Keratinocyte (primary cell): ENCODE results near the gene CABLES2. TPM values are rescaled to one million over a fixed set of nuclear protein-coding genes. Genes with fewer than 3 reads are reported as not detected.

ENCODE experiments used
- DNase-seq: peaks from one replicate; pipeline ENCODE4 v3.0.0-alpha.2; 2011; ENCODE audit warnings: low read depth, missing footprints, low spot score
- FAIRE-seq: peaks from 2 replicates; lab custom pipeline; 2011; peaks lifted over from hg19 to GRCh38; lab: Jason Lieb, UNC
- H2AFZ ChIP-seq: 2 replicates; pipeline ENCODE4 v1.6.0; 2012; ENCODE audit warnings: low read length, control low read depth, inconsistent platforms; ENCODE audit not compliant: control insufficient read depth
- H3K27ac ChIP-seq: 2 replicates; pipeline ENCODE4 v1.5.1; 2011; ENCODE audit warnings: low read length; ENCODE audit not compliant: control insufficient read depth, insufficient read depth
- H3K27me3 ChIP-seq: 3 replicates; pipeline ENCODE4 v1.6.0; 2011; ENCODE audit warnings: low read length; ENCODE audit not compliant: control insufficient read depth, insufficient read depth; ENCODE audit errors: extremely low read depth
- H3K36me3 ChIP-seq, 2 experiments: 2 replicates in 1 of 2; 3 replicates in 1 of 2; pipeline ENCODE4 v1.5.1; 2011; ENCODE audit warnings: low read length in 2 of 2, mild to moderate bottlenecking in 1 of 2; ENCODE audit not compliant: control insufficient read depth in 2 of 2, insufficient read depth in 2 of 2; ENCODE audit errors: extremely low read depth in 1 of 2
- H3K4me1 ChIP-seq: 3 replicates; pipeline ENCODE4 v1.5.1; 2011; ENCODE audit warnings: low read length; ENCODE audit not compliant: control insufficient read depth, insufficient read depth; ENCODE audit errors: extremely low read depth
- H3K4me2 ChIP-seq: 3 replicates; pipeline ENCODE4 v1.6.0; 2011; ENCODE audit warnings: low read depth, low read length; ENCODE audit not compliant: control insufficient read depth, insufficient read depth; ENCODE audit errors: extremely low read depth
- H3K4me3 ChIP-seq, 3 experiments: fragments of 200-600 bp in 1 of 3; sonication (generic) in 1 of 3; 2 replicates in 2 of 3; 3 replicates in 1 of 3; pipeline ENCODE4 v1.5.1; 2011 to 2016; ENCODE audit warnings: low read length in 3 of 3, mild to moderate bottlenecking in 3 of 3, control low read depth in 2 of 3, inconsistent platforms in 1 of 3, low read depth in 1 of 3, mixed read lengths in 1 of 3, mixed run types in 1 of 3, moderate library complexity in 1 of 3; ENCODE audit not compliant: control insufficient read depth in 2 of 3, insufficient read depth in 2 of 3; ENCODE audit errors: extremely low read depth in 1 of 3
- H3K79me2 ChIP-seq: 2 replicates; pipeline ENCODE4 v1.6.0; 2012; ENCODE audit warnings: low read length; ENCODE audit not compliant: control insufficient read depth, insufficient read depth
- H3K9ac ChIP-seq: 3 replicates; pipeline ENCODE4 v1.6.0; 2011; ENCODE audit warnings: low read length; ENCODE audit not compliant: control insufficient read depth, insufficient read depth; ENCODE audit errors: extremely low read depth
- H3K9me1 ChIP-seq: 3 replicates; pipeline ENCODE4 v1.6.0; 2011; ENCODE audit warnings: low read length; ENCODE audit not compliant: control insufficient read depth, insufficient read depth; ENCODE audit errors: extremely low read depth
- H3K9me3 ChIP-seq: 2 replicates; pipeline ENCODE4 v1.5.1; 2012; ENCODE audit warnings: low read depth, low read length; ENCODE audit not compliant: control insufficient read depth
- H4K20me1 ChIP-seq: 3 replicates; pipeline ENCODE4 v1.6.0; 2011; ENCODE audit warnings: low read length; ENCODE audit not compliant: control insufficient read depth, insufficient read depth; ENCODE audit errors: extremely low read depth
- EZH2 ChIP-seq: IDR thresholded peaks from one replicate; pipeline ENCODE4 v1.6.1; 2012; ENCODE audit warnings: inconsistent platforms, mild to moderate bottlenecking, low read length, moderate library complexity
- dilution Hi-C: fragments of 300-500 bp; cut with MboI; formaldehyde crosslinking; loops from one replicate; pipeline ENCODE4 v1.7.0; 2020; ENCODE audit warnings: low sequenced_read_pairs; ENCODE audit not compliant: extremely low pct_ligation_motif_present
- polyA plus RNA-seq, 5 experiments: library from polyadenylated mRNA; depleted of rRNA in 3 of 5; stranded (reverse) in 3 of 5; stranded (forward) in 1 of 5; unstranded in 1 of 5; fragments of >200 nt; gene quantifications; 1 replicate in 1 of 5; 2 replicates in 3 of 5; 3 replicates in 1 of 5; pipeline versions ENCODE4 v1.2.1 to v1.2.3, GENCODE V29; 2011 to 2012; ENCODE audit warnings: missing spikeins in 2 of 5, low read depth in 1 of 5, low replicate concordance in 1 of 5
- TF ChIP-seq, protein P1 (sequence below), 3 experiments: IDR thresholded peaks in 1 of 3; conservative IDR thresholded peaks in 1 of 3; optimal IDR thresholded peaks in 1 of 3; 2 replicates in 2 of 3; 3 replicates in 1 of 3; pipeline versions ENCODE3 to v1.5.1; 2011; ENCODE audit warnings: low read length in 3 of 3, mild to moderate bottlenecking in 3 of 3, moderate library complexity in 2 of 3, control low read depth in 1 of 3, inconsistent platforms in 1 of 3; ENCODE audit not compliant: insufficient read depth in 2 of 3; ENCODE audit errors: extremely low read depth in 1 of 3

CABLES2 gene
- polyA plus RNA-seq, 1 donor (not counting 4 experiments of a cell fraction or from before 2014, with no cell fraction given), result 2.2 TPM

DNA sequence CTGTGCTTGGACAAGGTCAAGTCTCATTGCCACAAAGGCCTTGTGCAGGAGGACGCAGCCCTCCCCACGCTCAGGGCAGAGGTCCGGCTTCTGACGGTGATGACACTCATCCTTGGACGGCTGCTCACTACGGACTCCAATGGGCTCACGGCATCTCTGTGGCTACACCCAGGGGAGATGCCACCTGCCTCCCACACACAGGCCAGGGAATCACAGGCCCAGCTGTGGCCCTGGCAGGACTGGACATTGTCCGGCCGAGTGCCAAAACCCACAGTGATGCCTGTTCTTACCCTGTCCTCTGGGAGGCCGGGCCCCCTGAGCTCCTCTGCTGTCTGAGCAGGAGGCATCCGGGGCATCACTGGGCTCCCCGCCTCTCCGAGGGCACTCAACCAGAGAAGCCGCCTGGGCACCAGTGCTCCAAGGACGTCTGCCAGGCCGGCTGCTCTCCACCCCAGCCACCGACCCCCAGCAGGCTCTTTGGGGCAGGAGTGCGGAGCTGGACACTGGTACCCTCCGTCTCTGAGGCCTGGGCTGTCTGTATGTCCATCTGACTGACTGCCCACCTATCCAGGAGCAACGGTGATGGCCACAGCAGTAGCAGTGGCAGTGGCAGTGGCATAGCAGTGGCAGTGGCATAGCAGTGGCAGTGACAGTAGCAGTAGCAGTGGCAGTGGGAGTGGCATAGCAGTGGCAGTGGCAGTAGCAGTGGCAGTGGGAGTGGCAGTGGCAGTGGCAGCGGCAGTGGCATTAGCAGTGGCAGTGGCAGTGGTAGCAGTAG, 18.4 kb upstream of the CABLES2 start:
- H3K9me3 ChIP-seq, result no peaks in the 10 kb centered on the region
- H3K27me3 ChIP-seq, result peaks cover 21% of the 10 kb centered on the region
- no peak overlapping the region for H3K4me2 ChIP-seq
- DNase-seq (no peak), FAIRE-seq (no peak)
- H3K79me2 ChIP-seq, result no peaks in the 10 kb centered on the region
- no peaks in the 10 kb centered on the region for H3K36me3 ChIP-seq
- no peak overlapping the region for H2AFZ ChIP-seq
- H3K9ac ChIP-seq, result no peak overlapping the region
- H4K20me1 ChIP-seq, result peaks cover 3% of the 10 kb centered on the region
- TF ChIP-seq, protein P1, sequence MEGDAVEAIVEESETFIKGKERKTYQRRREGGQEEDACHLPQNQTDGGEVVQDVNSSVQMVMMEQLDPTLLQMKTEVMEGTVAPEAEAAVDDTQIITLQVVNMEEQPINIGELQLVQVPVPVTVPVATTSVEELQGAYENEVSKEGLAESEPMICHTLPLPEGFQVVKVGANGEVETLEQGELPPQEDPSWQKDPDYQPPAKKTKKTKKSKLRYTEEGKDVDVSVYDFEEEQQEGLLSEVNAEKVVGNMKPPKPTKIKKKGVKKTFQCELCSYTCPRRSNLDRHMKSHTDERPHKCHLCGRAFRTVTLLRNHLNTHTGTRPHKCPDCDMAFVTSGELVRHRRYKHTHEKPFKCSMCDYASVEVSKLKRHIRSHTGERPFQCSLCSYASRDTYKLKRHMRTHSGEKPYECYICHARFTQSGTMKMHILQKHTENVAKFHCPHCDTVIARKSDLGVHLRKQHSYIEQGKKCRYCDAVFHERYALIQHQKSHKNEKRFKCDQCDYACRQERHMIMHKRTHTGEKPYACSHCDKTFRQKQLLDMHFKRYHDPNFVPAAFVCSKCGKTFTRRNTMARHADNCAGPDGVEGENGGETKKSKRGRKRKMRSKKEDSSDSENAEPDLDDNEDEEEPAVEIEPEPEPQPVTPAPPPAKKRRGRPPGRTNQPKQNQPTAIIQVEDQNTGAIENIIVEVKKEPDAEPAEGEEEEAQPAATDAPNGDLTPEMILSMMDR (optimal IDR thresholded peaks at IDR 0.05 in 1 of 3, IDR thresholded peaks at IDR 0.05 in 1 of 3, conservative IDR thresholded peaks at IDR 0.05 in 1 of 3; ENCODE audit: extremely low read depth in 1 of 3, insufficient read depth in 2 of 3, low read length in 3 of 3), result no peak
- no peak for TF ChIP-seq EZH2
- H3K9me1 ChIP-seq, result no peaks in the 10 kb centered on the region
- no peak overlapping the region for H3K27ac ChIP-seq
- no peak overlapping the region for H3K4me3 ChIP-seq
- dilution Hi-C loops, result loop anchor here (25.0 kb wide), 1 partner anchor 112 kb away; no protein-coding TSS in a partner anchor
- H3K4me1 ChIP-seq, result peaks cover 12% of the 10 kb centered on the region

DNA sequence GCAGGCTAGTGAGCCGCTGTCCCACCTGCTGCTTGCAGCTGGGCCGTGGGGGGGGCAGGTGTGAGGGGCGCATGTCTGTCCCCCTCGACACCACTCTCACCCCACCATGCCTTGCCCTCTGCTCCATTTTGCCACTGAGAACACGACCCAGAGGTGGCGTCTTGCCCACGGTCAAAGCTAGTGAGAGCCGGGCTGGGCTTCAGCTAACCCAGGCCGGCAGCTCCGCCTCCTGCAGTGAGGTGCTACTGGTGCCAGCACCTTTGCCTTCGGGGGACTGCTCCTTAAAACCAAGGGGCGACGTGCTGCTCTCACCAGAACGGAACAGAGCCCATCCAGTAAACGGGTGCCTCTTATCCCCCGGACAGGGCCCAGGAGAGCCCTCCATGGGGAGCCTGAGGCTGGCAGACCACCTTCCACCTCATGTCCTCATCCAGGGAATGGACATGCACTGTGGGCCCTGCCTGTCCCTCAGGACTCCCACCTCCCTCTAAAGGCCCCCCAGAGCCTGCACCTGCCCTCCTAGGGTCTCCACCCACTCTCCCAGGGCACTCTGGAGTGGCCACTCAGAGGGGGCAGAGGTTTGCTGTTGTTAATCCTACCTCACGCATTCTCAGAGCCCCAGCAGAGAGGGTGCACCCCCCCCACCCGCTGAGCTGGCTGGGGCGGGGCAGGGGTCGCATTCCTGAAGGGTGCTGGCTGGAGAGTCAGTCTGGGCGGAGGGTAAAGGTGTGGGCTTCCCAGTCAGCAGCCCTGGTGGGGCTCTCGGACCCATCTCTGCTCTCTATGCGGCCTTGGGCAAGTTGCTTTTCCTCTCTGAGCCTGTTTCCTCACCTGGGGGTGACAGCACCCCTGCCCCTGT, 17.4 kb upstream of the CABLES2 start:
- Histone ChIP-seq H3K27ac (no peak overlapping the region), H3K79me2 (no peaks in the 10 kb centered on the region), H3K9me3 (no peaks in the 10 kb centered on the region), H3K27me3 (peaks cover 28% of the 10 kb centered on the region), H3K9me1 (no peaks in the 10 kb centered on the region), H3K9ac (no peak overlapping the region), H2AFZ (no peak overlapping the region), H3K4me3 (no peak overlapping the region), H3K4me1 (peaks cover 12% of the 10 kb centered on the region), H4K20me1 (peaks cover 3% of the 10 kb centered on the region), H3K36me3 (no peaks in the 10 kb centered on the region), H3K4me2 (no peak overlapping the region)
- TF ChIP-seq EZH2, result no peak
- TF ChIP-seq, protein P1 (optimal IDR thresholded peaks at IDR 0.05 in 1 of 3, IDR thresholded peaks at IDR 0.05 in 1 of 3, conservative IDR thresholded peaks at IDR 0.05 in 1 of 3; ENCODE audit: extremely low read depth in 1 of 3, insufficient read depth in 2 of 3, low read length in 3 of 3), result no peak
- FAIRE-seq (no peak), DNase-seq (no peak)
- dilution Hi-C loops, result loop anchor here (25.0 kb wide), 1 partner anchor 113 kb away; no protein-coding TSS in a partner anchor
